Fibroblast of pulmonary artery (primary cell): ENCODE data around the gene TBC1D10A.
"Not testable (repeated sequence)": the region's sequence is repeated elsewhere in the genome, so short reads cannot be mapped to it uniquely, and the experiment has no call there.

Experiments
- DNase-seq: peaks from one replicate; pipeline ENCODE4 v3.0.0-alpha.2; 2010; ENCODE audit warnings: low read depth
- H3K4me3 ChIP-seq: replicated peaks from 2 replicates; pipeline ENCODE4 v1.5.1; 2011; ENCODE audit warnings: low read depth, mild to moderate bottlenecking, control low read depth, low read length, moderate library complexity
- TF ChIP-seq, protein P1 (sequence below): IDR thresholded peaks from 2 replicates; pipeline ENCODE4 v1.5.1; 2011; ENCODE audit warnings: mild to moderate bottlenecking, control low read depth, low read length, inconsistent platforms; ENCODE audit errors: missing control alignments

TBC1D10A gene

DNA sequence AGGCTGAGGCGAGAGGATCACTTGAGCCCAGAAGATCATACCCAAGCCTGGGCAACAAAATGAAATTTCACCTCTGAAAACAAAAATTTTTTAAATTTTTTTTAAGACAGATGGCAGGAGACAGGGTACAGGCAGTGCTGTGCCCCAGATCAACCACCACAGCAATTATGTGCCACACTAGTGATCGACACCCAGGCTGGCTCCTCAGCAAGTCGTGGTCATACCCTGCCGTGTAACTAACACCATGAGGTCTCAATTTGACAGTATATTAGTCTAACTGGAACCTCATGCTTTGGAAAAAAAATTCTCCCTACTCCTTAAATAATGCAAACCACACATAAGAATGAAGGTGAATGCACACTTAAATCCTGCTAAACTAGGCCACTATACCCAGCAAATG, 21.7 kb upstream of the TBC1D10A start:
- TF ChIP-seq, protein P1, sequence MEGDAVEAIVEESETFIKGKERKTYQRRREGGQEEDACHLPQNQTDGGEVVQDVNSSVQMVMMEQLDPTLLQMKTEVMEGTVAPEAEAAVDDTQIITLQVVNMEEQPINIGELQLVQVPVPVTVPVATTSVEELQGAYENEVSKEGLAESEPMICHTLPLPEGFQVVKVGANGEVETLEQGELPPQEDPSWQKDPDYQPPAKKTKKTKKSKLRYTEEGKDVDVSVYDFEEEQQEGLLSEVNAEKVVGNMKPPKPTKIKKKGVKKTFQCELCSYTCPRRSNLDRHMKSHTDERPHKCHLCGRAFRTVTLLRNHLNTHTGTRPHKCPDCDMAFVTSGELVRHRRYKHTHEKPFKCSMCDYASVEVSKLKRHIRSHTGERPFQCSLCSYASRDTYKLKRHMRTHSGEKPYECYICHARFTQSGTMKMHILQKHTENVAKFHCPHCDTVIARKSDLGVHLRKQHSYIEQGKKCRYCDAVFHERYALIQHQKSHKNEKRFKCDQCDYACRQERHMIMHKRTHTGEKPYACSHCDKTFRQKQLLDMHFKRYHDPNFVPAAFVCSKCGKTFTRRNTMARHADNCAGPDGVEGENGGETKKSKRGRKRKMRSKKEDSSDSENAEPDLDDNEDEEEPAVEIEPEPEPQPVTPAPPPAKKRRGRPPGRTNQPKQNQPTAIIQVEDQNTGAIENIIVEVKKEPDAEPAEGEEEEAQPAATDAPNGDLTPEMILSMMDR, result no peak
- H3K4me3 ChIP-seq, result no peak overlapping the region
- DNase-seq, result no peak

DNA sequence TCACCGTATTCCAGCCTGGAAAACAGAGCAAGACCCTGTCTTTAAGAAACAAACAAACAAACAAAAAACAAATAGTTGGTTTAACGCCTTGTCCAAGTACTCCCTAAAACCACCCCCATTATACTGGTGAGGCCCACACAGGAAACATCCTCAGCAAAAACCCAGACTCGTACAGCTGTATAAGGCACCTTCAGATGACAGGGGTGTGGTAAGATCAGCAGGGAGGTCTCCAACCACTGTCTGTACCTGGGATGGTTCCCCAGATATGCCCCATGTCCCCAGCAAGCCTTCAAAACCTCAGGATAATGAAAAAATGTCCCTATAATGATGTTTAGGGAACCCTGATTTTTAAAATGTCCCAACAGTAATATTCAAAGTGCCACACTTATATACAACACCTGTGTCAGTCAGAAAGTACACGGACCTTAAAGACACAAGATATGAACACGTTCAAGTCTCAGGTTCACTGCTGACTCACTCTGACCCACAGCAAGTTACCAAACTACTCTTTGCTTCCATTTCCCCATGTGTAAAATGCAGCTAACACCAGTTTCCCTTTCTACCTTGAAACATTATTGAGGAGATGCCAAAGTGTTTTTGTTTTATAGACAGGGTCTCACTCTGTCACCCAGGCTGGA, 20.6 kb upstream of the TBC1D10A start:
- DNase-seq, result no peak
- no peak overlapping the region for H3K4me3 ChIP-seq
- TF ChIP-seq, protein P1, result no peak

DNA sequence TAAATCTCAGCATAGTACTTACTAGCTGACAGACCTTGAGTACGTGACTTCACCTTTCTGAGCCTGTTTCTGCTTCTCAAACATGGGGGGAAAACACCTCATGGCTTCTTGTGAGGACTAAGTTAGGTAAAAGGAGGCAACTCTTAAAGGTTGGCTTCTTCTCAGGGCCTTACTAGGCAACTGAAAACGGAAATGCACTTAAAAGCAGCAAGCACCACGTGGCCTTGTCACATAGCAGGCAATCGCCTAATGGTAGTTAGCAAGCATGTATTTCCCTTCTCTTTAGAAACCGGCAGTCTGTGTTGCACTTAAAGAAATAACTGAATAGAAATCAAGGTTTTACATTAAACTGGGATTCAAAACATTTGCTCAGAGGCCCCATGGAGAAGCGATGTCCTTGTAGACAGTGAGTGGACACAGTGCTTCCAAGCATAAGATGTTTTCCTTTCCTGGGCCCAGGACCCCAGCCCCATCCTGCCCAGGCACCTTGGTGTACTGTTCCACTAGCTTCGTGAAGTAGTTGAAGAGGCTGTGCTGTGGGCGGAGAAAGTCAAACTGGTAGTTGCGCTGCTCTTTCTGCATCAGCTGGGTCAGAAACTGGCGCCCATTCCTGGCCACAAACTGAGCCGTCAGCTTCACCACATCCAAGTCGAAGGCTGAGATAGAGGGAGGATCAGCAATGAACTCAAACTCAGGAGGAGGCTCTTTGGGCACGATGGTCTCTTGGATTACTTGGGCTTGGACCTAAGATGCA, 17.9 kb upstream of the TBC1D10A start:
- TF ChIP-seq, protein P1, result no peak
- DNase-seq, result no peak
- H3K4me3 ChIP-seq, result no peak overlapping the region

DNA sequence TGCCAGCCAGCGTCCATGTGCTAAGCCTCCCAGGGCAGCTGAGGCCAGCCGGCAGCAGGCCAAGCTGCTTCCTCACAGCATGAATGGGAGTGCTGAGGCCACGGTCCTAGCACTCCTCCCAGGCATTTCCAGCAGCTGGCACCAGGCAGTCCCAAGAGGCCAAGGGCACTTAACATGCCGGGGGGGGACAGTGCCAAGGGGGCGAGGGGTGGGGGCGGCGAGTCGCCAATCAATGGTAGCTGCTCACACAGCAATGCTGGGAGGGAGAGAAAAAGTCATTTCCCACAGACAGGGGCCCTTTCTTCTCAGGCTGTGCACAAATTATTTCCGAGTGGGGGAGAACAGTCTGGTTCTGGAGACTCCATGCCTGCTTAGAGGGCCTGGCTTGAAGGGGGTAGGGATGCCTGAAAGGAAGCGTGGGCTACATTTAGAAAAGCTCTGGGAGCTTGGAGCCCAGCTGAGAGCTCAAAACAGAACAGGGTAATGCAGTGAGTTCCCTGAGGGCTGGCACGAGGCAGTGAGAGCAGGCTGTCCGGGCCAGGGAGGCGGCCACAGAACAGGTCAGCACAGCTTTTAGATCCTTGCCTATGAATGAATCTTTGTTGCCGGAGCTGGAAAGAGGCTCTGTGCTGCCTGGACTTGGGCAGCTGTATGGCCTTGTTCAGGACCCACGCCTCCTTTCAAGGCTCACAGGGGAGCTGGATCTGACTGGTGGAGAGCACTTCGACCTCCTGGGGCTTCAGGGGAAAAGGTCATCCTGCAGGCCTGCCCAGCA, 14.4 kb upstream of the TBC1D10A start:
- H3K4me3 ChIP-seq, result no peak overlapping the region
- TF ChIP-seq, protein P1, result no peak
- DNase-seq, result no peak

DNA sequence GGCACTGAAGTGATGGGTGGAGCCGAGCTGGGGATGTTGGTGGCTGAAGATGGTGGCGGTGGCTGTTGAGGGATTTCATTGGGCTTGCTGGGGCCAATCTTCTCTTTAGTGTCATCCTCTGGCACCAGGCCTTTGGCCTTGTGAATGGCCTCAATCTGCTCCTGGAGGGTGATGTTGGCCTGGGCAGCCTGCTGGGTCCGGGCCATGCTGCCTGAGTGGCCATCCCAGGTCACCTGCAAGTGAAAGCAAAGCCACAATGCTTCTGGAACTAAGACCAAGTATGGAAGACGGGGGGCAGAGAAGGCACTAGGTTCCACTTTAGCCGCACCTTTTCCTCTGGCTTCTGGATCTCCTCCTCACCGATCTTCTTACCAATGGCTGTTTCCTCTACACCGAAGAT, 12.1 kb upstream of the TBC1D10A start:
- DNase-seq, result no peak
- H3K4me3 ChIP-seq, result no peak overlapping the region
- TF ChIP-seq, protein P1, result no peak

DNA sequence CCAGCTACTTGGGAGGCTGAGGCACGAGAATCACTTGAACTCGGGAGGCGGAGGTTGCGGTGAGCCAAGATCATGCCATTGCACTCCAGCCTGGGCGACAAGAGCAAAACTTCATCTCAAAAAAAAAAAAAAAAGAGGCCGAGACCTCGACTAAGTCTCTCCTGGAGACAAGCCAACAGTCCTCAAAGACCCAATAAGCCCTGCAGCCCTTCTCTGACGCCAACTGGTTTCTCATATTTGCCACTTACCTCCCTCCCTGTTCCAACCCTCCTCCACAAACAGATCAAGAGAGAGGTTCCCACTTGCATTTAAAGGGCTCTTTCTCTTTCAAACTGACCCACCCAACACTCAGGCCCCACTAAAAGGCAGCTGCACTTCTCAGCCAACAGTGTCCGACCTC, 11.6 kb upstream of the TBC1D10A start:
- DNase-seq, H3K4me3 ChIP-seq: not testable (repeated sequence)

DNA sequence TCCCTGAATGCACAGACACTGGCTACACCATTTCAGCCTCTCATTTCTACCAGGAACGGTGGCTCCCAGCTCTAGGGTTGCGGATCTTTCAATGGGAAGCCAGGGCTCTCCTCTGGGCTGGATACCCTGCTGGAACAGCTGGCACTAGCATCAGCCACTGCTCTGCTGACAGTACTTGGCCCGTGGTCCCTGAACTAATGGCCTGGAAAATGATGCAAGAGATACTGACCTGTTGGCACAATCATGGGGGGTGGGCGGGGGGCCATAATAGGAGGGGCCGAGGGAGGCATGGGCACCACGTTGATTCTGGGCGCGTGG, 10.7 kb upstream of the TBC1D10A start:
- TF ChIP-seq, protein P1, result no peak
- no peak for DNase-seq
- no peak overlapping the region for H3K4me3 ChIP-seq
